Measurements from ENCODE around the gene SH3PXD2A.

Gene SH3PXD2A

GRCh38 chr10:103709341-103709920 is 145.9 kb downstream of the SH3PXD2A start:
- peak overlapping the region in 1 of 2 donors; percentile 28 for H3K27ac Mint-ChIP-seq
- peaks cover 0 to 20% of the 10 kb centered on the region in 2 donors for H3K27me3 Mint-ChIP-seq
- H3K9me3 Mint-ChIP-seq = no peaks in the 10 kb centered on the region
- DNase-seq = no peak
- H3K36me3 Mint-ChIP-seq (ENCODE audit: insufficient read depth) = no peaks in the 10 kb centered on the region
- peaks cover 2 to 3% of the 10 kb centered on the region in 2 donors for H3K4me1 Mint-ChIP-seq (ENCODE audit: low read depth in 2 of 2)
- no peak for ATAC-seq (replicated peaks)
- no peak overlapping the region for H3K4me3 Mint-ChIP-seq

GRCh38 chr10:103708627-103709288 is 146.6 kb downstream of the SH3PXD2A start:
- Mint-ChIP-seq H3K36me3 (ENCODE audit: insufficient read depth) (no peaks in the 10 kb centered on the region), H3K4me1 (ENCODE audit: low read depth in 2 of 2) (peaks cover 2 to 3% of the 10 kb centered on the region in 2 donors), H3K9me3 (no peaks in the 10 kb centered on the region), H3K4me3 (no peak overlapping the region), H3K27me3 (peaks cover 0 to 20% of the 10 kb centered on the region in 2 donors), H3K27ac (peak overlapping the region in 1 of 2 donors; percentile 28)
- DNase-seq (no peak), ATAC-seq (replicated peaks) (no peak)

GRCh38 chr10:103707956-103708626 is 147.3 kb downstream of the SH3PXD2A start:
- ATAC-seq (replicated peaks) (no peak), DNase-seq (no peak)
- Mint-ChIP-seq H3K4me1 (ENCODE audit: low read depth in 2 of 2) (peaks cover 0 to 2% of the 10 kb centered on the region in 2 donors), H3K4me3 (no peak overlapping the region), H3K9me3 (no peaks in the 10 kb centered on the region), H3K36me3 (ENCODE audit: insufficient read depth) (no peaks in the 10 kb centered on the region), H3K27ac (peak overlapping the region; percentile 21 to 50), H3K27me3 (peaks cover 0 to 20% of the 10 kb centered on the region in 2 donors)

GRCh38 chr10:103706762-103707161 is 148.6 kb downstream of the SH3PXD2A start:
- H3K4me1 Mint-ChIP-seq (ENCODE audit: low read depth in 2 of 2) = no peaks in the 10 kb centered on the region
- DNase-seq (no peak), ATAC-seq (replicated peaks) (no peak)
- H3K27ac Mint-ChIP-seq = no peak overlapping the region
- no peaks in the 10 kb centered on the region for H3K9me3 Mint-ChIP-seq
- no peak overlapping the region for H3K4me3 Mint-ChIP-seq
- H3K36me3 Mint-ChIP-seq (ENCODE audit: insufficient read depth) = no peaks in the 10 kb centered on the region
- H3K27me3 Mint-ChIP-seq = peaks cover 0 to 20% of the 10 kb centered on the region in 2 donors

GRCh38 chr10:103706047-103706446 is 149.3 kb downstream of the SH3PXD2A start:
- Mint-ChIP-seq H3K9me3 (no peaks in the 10 kb centered on the region), H3K27me3 (peaks cover 0 to 20% of the 10 kb centered on the region in 2 donors), H3K4me3 (no peak overlapping the region), H3K4me1 (ENCODE audit: low read depth in 2 of 2) (no peaks in the 10 kb centered on the region), H3K27ac (no peak overlapping the region), H3K36me3 (ENCODE audit: insufficient read depth) (no peaks in the 10 kb centered on the region)
- no peak for ATAC-seq (replicated peaks)
- no peak for DNase-seq

- Mint-ChIP-seq H3K9me3 (no peaks in the 10 kb centered on the region), H3K4me3 (no peak overlapping the region), H3K27ac (no peak overlapping the region), H3K4me1 (ENCODE audit: low read depth in 2 of 2) (no peaks in the 10 kb centered on the region), H3K27me3 (peaks cover 0 to 15% of the 10 kb centered on the region in 2 donors), H3K36me3 (ENCODE audit: insufficient read depth) (no peaks in the 10 kb centered on the region)
- peak; percentile 53 for ATAC-seq (replicated peaks)
- DNase-seq = no peak
These were observed 151.1 kb downstream of the SH3PXD2A start for GRCh38 chr10:103703941-103704919.

GRCh38 chr10:103701380-103702222 is 153.8 kb downstream of the SH3PXD2A start:
- no peaks in the 10 kb centered on the region for H3K9me3 Mint-ChIP-seq
- no peak overlapping the region for H3K4me3 Mint-ChIP-seq
- H3K27ac Mint-ChIP-seq = no peak overlapping the region
- ATAC-seq (replicated peaks) (no peak), DNase-seq (no peak)
- no peaks in the 10 kb centered on the region for H3K27me3 Mint-ChIP-seq
- H3K36me3 Mint-ChIP-seq (ENCODE audit: insufficient read depth) = no peaks in the 10 kb centered on the region
- H3K4me1 Mint-ChIP-seq (ENCODE audit: low read depth in 2 of 2) = peaks cover under 1% of the 10 kb centered on the region in 2 donors

- no peak overlapping the region for H3K4me3 Mint-ChIP-seq
- H3K27me3 Mint-ChIP-seq = no peaks in the 10 kb centered on the region
- H3K4me1 Mint-ChIP-seq (ENCODE audit: low read depth in 2 of 2) = peaks cover 5 to 9% of the 10 kb centered on the region in 2 donors
- no peaks in the 10 kb centered on the region for H3K9me3 Mint-ChIP-seq
- ATAC-seq (replicated peaks) = no peak
- no peak overlapping the region for H3K27ac Mint-ChIP-seq
- H3K36me3 Mint-ChIP-seq (ENCODE audit: insufficient read depth) = peaks cover 3% of the 10 kb centered on the region
- no peak for DNase-seq
These were observed 155.0 kb downstream of the SH3PXD2A start for GRCh38 chr10:103700436-103700715.

- Mint-ChIP-seq H3K4me3 (no peak overlapping the region), H3K27me3 (no peaks in the 10 kb centered on the region), H3K4me1 (ENCODE audit: low read depth in 2 of 2) (peaks cover 5 to 9% of the 10 kb centered on the region in 2 donors), H3K36me3 (ENCODE audit: insufficient read depth) (peaks cover 3% of the 10 kb centered on the region), H3K27ac (no peak overlapping the region), H3K9me3 (no peaks in the 10 kb centered on the region)
- no peak for DNase-seq
- ATAC-seq (replicated peaks) = no peak
These were observed 155.6 kb downstream of the SH3PXD2A start for GRCh38 chr10:103699611-103700435.

- Mint-ChIP-seq H3K9me3 (no peaks in the 10 kb centered on the region), H3K36me3 (ENCODE audit: insufficient read depth) (peaks cover 6% of the 10 kb centered on the region), H3K27ac (no peak overlapping the region), H3K27me3 (no peaks in the 10 kb centered on the region), H3K4me1 (ENCODE audit: low read depth in 2 of 2) (peaks cover 10 to 15% of the 10 kb centered on the region in 2 donors), H3K4me3 (no peak overlapping the region)
- DNase-seq (no peak), ATAC-seq (replicated peaks) (no peak)
These were observed 157.1 kb downstream of the SH3PXD2A start for GRCh38 chr10:103698266-103698665.

GRCh38 chr10:103697787-103698186 is 157.6 kb downstream of the SH3PXD2A start:
- no peak for ATAC-seq (replicated peaks)
- DNase-seq = no peak
- H3K9me3 Mint-ChIP-seq = no peaks in the 10 kb centered on the region
- peaks cover 6% of the 10 kb centered on the region for H3K36me3 Mint-ChIP-seq (ENCODE audit: insufficient read depth)
- H3K27me3 Mint-ChIP-seq = no peaks in the 10 kb centered on the region
- H3K4me3 Mint-ChIP-seq = no peak overlapping the region
- H3K4me1 Mint-ChIP-seq (ENCODE audit: low read depth in 2 of 2) = peaks cover 10 to 15% of the 10 kb centered on the region in 2 donors
- no peak overlapping the region for H3K27ac Mint-ChIP-seq

Data from effector memory CD8-positive, alpha-beta T cell (primary cell).